Neural crest cell (in vitro differentiated cells): ENCODE data around the gene PHLDA3. TPM values are rescaled to one million over a fixed set of nuclear protein-coding genes. Genes with fewer than 3 reads are reported as not detected.
A peak's percentile ranks its signal among the peaks of the same experiment; 100 is the strongest.

Experiments
- DNase-seq: peaks from one replicate; pipeline ENCODE4 v3.0.0; 2021; ENCODE audit warnings: low read depth, mixed read lengths, low spot score
- H3K27ac Mint-ChIP-seq: one replicate; pipeline ENCODE4 v1.8.0; 2021; ENCODE audit warnings: mild to moderate bottlenecking, mixed read lengths; ENCODE audit not compliant: unreplicated experiment
- H3K27me3 Mint-ChIP-seq: 2 replicates; pipeline ENCODE4 v1.8.0; 2021; ENCODE audit warnings: low read depth, mild to moderate bottlenecking, mixed read lengths
- H3K36me3 Mint-ChIP-seq: 2 replicates; pipeline ENCODE4 v1.8.0; 2021; ENCODE audit warnings: low read depth, mild to moderate bottlenecking, mixed read lengths
- H3K4me1 Mint-ChIP-seq: 2 replicates; pipeline ENCODE4 v1.8.0; 2021; ENCODE audit warnings: mixed read lengths
- H3K4me3 Mint-ChIP-seq: one replicate; pipeline ENCODE4 v1.8.0; 2021; ENCODE audit warnings: mild to moderate bottlenecking, mixed read lengths
- H3K9me3 Mint-ChIP-seq: 2 replicates; pipeline ENCODE4 v1.8.0; 2021; ENCODE audit warnings: mixed read lengths
- CTCF ChIP-seq: fragments of 200-600 bp; sonication (generic); conservative IDR thresholded peaks from 2 replicates; pipeline ENCODE4 v1.5.0; 2021; ENCODE audit warnings: antibody characterized with exemption, mild to moderate bottlenecking
- total RNA-seq: library from RNA; stranded (reverse); gene quantifications from 2 replicates; pipeline ENCODE4 v1.2.1, GENCODE V29; 2021

PHLDA3 gene
- total RNA-seq, 1 donor from 2014 or later, result 10.7 TPM

DNA sequence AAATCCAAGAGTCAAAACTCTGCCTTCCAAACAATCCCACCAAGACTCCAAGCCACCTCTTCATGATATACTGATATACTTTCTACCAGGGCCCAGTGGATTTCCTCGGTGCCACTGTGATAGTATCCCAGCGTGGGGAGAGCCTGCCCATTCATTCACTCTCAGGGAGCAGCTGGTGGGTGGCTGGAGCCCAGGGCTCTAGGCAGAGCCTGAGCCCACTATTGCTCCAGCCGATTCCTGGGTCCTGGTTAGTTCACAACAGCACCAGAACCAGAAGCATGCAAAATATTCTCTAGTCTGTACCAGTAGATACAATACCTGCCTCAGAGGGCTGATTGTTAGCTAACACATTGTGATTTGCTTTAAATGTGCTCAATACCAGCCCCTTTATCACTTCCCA lies 37.1 kb upstream of the PHLDA3 start:
- no peak for TF ChIP-seq CTCF
- no peaks in the 10 kb centered on the region for H3K36me3 Mint-ChIP-seq
- H3K9me3 Mint-ChIP-seq, result no peaks in the 10 kb centered on the region
- H3K27ac Mint-ChIP-seq, result peak overlapping the region; percentile 28
- peaks cover 36% of the 10 kb centered on the region for H3K4me1 Mint-ChIP-seq
- H3K4me3 Mint-ChIP-seq, result no peak overlapping the region
- DNase-seq, result no peak
- peaks cover 4% of the 10 kb centered on the region for H3K27me3 Mint-ChIP-seq

DNA sequence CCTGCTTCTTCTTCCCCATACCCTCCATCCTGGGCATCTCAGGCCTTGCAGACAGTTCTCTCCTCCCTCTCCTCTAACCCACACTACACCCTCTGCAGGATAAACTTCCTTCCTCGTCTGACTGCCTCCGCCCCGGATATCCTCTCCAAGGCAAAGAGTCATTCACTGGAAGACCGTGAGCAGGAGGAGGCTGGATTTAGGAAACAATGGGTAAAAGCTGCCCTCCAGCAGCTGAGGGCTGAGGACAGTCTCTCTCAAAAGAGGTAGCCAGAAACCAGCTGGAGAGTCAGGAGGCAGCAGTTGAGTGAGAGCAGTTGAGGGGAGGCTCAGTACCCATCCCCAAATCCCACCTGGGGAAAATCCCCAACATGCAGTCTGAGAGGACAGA lies 36.5 kb upstream of the PHLDA3 start:
- peaks cover 42% of the 10 kb centered on the region for H3K4me1 Mint-ChIP-seq

GRCh38 chr1:201504799-201505502 lies 36.0 kb upstream of the PHLDA3 start:
- peak overlapping the region; percentile 81 for H3K27ac Mint-ChIP-seq

More for the DNA sequence above, 36.5 kb upstream of the PHLDA3 start:
- no peaks in the 10 kb centered on the region for H3K9me3 Mint-ChIP-seq
- no peak for TF ChIP-seq CTCF
- H3K36me3 Mint-ChIP-seq, result no peaks in the 10 kb centered on the region
- H3K27ac Mint-ChIP-seq, result no peak overlapping the region
- no peak overlapping the region for H3K4me3 Mint-ChIP-seq
- DNase-seq, result no peak
- peaks cover 4% of the 10 kb centered on the region for H3K27me3 Mint-ChIP-seq

DNA sequence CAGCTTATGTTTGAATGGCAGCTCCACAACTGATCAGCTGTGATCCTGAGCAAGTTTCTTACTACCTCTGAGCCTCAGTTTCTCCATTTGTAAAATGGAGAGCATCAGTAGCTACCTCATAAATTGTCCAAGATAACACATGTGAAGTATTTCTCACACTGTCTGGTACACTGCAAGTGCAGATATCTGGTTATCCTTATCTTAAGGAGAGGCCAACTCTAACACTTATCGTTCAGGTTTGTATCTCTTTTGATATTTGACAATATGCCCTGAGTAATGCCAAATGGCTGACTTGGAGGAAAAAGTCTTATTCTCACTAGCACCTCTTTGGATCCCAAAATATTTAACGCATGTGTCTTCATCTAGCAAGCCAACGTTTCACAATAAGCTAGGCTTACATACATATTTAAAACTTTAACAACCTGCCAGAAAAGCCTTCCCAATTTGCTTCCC lies 35.2 kb upstream of the PHLDA3 start:
- no peak for DNase-seq
- Mint-ChIP-seq H3K4me1 (peaks cover 54% of the 10 kb centered on the region), H3K36me3 (no peaks in the 10 kb centered on the region), H3K27me3 (peaks cover 4% of the 10 kb centered on the region), H3K9me3 (no peaks in the 10 kb centered on the region), H3K27ac (no peak overlapping the region), H3K4me3 (no peak overlapping the region)
- TF ChIP-seq CTCF, result no peak

More at GRCh38 chr1:201504799-201505502, 36.0 kb upstream of the PHLDA3 start:
- DNase-seq, result no peak
- no peak overlapping the region for H3K4me3 Mint-ChIP-seq
- no peaks in the 10 kb centered on the region for H3K36me3 Mint-ChIP-seq
- no peaks in the 10 kb centered on the region for H3K9me3 Mint-ChIP-seq
- peaks cover 48% of the 10 kb centered on the region for H3K4me1 Mint-ChIP-seq
- peaks cover 4% of the 10 kb centered on the region for H3K27me3 Mint-ChIP-seq
- no peak for TF ChIP-seq CTCF

DNA sequence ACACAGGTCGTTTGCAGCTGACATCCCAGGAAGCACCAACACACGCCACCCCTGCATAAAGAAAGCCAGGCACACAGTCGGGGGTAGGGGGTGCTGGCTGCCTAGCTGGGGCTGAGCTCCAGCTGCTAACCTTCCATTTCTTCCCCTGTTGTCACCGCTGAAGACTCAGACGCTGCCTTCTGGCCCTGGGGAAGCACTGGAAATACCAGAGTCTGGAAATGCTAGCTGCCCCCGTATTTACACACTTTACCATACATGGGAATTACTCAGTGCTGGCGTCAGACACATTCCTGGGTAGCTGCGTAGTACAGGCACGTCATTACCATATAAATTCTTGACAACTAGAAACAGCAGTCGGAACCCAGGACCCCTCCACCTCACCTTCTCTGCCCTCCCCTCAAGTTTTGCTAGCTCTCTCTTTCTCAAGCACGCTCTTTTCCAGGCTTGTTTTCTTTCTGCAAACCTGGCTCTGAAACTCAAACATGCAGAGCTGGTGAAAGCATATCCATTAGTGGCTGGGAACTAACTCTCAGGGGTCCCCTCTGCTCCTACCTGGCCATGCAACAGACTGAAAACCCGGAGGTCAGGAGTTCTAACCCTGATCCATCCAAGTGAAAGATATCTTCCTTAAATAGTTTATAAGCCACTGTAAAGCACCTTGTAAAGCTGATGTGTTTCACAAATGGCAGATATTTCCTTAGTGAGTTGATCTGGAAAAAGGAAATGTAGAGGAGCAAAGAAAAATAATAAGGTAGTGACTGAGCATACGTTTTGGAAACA lies 34.6 kb upstream of the PHLDA3 start:
- peak overlapping the region; percentile 25 for H3K4me3 Mint-ChIP-seq
- DNase-seq, result no peak
- no peak for TF ChIP-seq CTCF
- no peaks in the 10 kb centered on the region for H3K9me3 Mint-ChIP-seq
- H3K36me3 Mint-ChIP-seq, result no peaks in the 10 kb centered on the region
- H3K27me3 Mint-ChIP-seq, result peaks cover 4% of the 10 kb centered on the region
- H3K27ac Mint-ChIP-seq, result no peak overlapping the region
- peaks cover 57% of the 10 kb centered on the region for H3K4me1 Mint-ChIP-seq
